ENCODE measurements around the gene C20orf144.

The C20orf144 gene

DNA sequence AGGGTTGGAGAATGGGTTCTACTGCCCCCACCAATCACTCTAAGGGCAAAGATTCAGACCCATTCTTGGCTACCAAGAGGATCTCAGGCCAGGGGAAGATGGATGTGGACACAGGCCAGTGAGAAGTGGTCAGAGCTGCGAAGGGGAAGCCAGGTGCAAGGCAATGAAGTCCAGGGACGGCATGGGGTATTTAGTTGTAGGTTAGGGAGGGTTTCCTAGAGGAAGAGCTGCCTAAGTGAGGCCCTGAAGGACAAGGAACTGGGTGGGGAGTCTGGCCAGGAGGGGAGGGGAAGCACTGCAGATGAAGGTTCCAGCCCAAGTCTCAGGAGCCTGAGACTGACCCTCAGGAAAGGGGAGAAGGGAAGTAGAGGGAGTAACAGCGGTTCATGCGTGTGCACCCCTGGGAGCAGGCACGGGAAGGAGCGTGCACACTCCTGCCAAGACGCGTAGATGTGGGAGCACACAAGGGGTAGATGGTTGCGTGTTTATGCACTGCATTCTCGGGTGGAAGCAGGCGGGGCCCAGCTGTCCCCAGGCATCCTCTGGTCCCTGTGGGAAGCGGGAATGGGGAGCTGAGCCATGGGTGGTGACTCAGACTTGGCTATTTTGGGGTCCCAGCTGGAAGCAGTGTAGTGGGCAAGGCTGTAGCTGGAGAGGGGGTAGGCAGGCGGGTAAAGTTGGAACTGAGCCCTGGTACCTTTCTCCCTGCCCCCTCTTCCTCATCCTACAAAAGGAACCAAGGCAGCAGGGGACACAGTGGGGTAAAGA is 7.9 kb downstream of the C20orf144 start:
- Histone ChIP-seq H3K79me2 (ENCODE audit: insufficient read depth, low read length) (peaks cover 10% of the 10 kb centered on the region), H3K36me3 (ENCODE audit: insufficient read depth, low read length) (no peaks in the 10 kb centered on the region), H3K4me3 (ENCODE audit: low read length, poor library complexity, severe bottlenecking) (no peak overlapping the region), H3K4me2 (ENCODE audit: low read depth, low read length, poor library complexity, severe bottlenecking) (no peak overlapping the region), H3K27me3 (ENCODE audit: insufficient read depth, low read length, poor library complexity, severe bottlenecking) (no peaks in the 10 kb centered on the region), H3F3A (ENCODE audit: low read depth) (no peaks in the 10 kb centered on the region), H4K20me1 (ENCODE audit: insufficient read depth, low read length, poor library complexity, severe bottlenecking) (peaks cover 3% of the 10 kb centered on the region), H3K4me1 (ENCODE audit: insufficient read depth, low read length, poor library complexity, severe bottlenecking) (peaks cover 20% of the 10 kb centered on the region), H3K9me3 (ENCODE audit: insufficient read depth, low read depth, low read length) (no peaks in the 10 kb centered on the region), H3K9me2 (replicated peaks; ENCODE audit: low read depth, low read length) (no peaks in the 10 kb centered on the region), H2AFZ (ENCODE audit: low read length) (no peak overlapping the region), H3K9ac (ENCODE audit: low read depth, low read length, poor library complexity, severe bottlenecking) (no peak overlapping the region)
- no peak for TF ChIP-seq EZH2phosphoT487 (IDR thresholded peaks at IDR 0.05; ENCODE audit: borderline replicate concordance)
- TF ChIP-seq, protein P1, sequence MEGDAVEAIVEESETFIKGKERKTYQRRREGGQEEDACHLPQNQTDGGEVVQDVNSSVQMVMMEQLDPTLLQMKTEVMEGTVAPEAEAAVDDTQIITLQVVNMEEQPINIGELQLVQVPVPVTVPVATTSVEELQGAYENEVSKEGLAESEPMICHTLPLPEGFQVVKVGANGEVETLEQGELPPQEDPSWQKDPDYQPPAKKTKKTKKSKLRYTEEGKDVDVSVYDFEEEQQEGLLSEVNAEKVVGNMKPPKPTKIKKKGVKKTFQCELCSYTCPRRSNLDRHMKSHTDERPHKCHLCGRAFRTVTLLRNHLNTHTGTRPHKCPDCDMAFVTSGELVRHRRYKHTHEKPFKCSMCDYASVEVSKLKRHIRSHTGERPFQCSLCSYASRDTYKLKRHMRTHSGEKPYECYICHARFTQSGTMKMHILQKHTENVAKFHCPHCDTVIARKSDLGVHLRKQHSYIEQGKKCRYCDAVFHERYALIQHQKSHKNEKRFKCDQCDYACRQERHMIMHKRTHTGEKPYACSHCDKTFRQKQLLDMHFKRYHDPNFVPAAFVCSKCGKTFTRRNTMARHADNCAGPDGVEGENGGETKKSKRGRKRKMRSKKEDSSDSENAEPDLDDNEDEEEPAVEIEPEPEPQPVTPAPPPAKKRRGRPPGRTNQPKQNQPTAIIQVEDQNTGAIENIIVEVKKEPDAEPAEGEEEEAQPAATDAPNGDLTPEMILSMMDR (conservative IDR thresholded peaks at IDR 0.05; ENCODE audit: low read length): no peak

GRCh38 chr20:33670715-33671499 is 8.8 kb downstream of the C20orf144 start:
- Histone ChIP-seq H3F3A (ENCODE audit: low read depth) (no peaks in the 10 kb centered on the region), H4K20me1 (ENCODE audit: insufficient read depth, low read length, poor library complexity, severe bottlenecking) (peaks cover 3% of the 10 kb centered on the region), H3K27me3 (ENCODE audit: insufficient read depth, low read length, poor library complexity, severe bottlenecking) (no peaks in the 10 kb centered on the region), H3K9ac (ENCODE audit: low read depth, low read length, poor library complexity, severe bottlenecking) (no peak overlapping the region), H3K36me3 (ENCODE audit: insufficient read depth, low read length) (no peaks in the 10 kb centered on the region), H3K4me2 (ENCODE audit: low read depth, low read length, poor library complexity, severe bottlenecking) (no peak overlapping the region), H3K79me2 (ENCODE audit: insufficient read depth, low read length) (peaks cover 10% of the 10 kb centered on the region), H3K4me1 (ENCODE audit: insufficient read depth, low read length, poor library complexity, severe bottlenecking) (peaks cover 20% of the 10 kb centered on the region), H3K9me3 (ENCODE audit: insufficient read depth, low read depth, low read length) (no peaks in the 10 kb centered on the region), H3K9me2 (replicated peaks; ENCODE audit: low read depth, low read length) (no peaks in the 10 kb centered on the region), H2AFZ (ENCODE audit: low read length) (no peak overlapping the region), H3K4me3 (ENCODE audit: low read length, poor library complexity, severe bottlenecking) (no peak overlapping the region)
- TF ChIP-seq, protein P1 (conservative IDR thresholded peaks at IDR 0.05; ENCODE audit: low read length): no peak
- TF ChIP-seq EZH2phosphoT487 (IDR thresholded peaks at IDR 0.05; ENCODE audit: borderline replicate concordance): no peak

- Histone ChIP-seq H3K9me2 (replicated peaks; ENCODE audit: low read depth, low read length) (no peaks in the 10 kb centered on the region), H3F3A (ENCODE audit: low read depth) (no peaks in the 10 kb centered on the region), H3K27me3 (ENCODE audit: insufficient read depth, low read length, poor library complexity, severe bottlenecking) (no peaks in the 10 kb centered on the region), H3K4me2 (ENCODE audit: low read depth, low read length, poor library complexity, severe bottlenecking) (peak overlapping the region; percentile 97), H3K36me3 (ENCODE audit: insufficient read depth, low read length) (peaks cover 7% of the 10 kb centered on the region; the same call in 1 of the 2 replicates), H3K4me1 (ENCODE audit: insufficient read depth, low read length, poor library complexity, severe bottlenecking) (peaks cover 20% of the 10 kb centered on the region), H4K20me1 (ENCODE audit: insufficient read depth, low read length, poor library complexity, severe bottlenecking) (peaks cover 3% of the 10 kb centered on the region), H3K79me2 (ENCODE audit: insufficient read depth, low read length) (peaks cover 10% of the 10 kb centered on the region), H3K9me3 (ENCODE audit: insufficient read depth, low read depth, low read length) (no peaks in the 10 kb centered on the region), H2AFZ (ENCODE audit: low read length) (no peak overlapping the region), H3K4me3 (ENCODE audit: low read length, poor library complexity, severe bottlenecking) (no peak overlapping the region), H3K9ac (ENCODE audit: low read depth, low read length, poor library complexity, severe bottlenecking) (no peak overlapping the region)
- TF ChIP-seq EZH2phosphoT487 (IDR thresholded peaks at IDR 0.05; ENCODE audit: borderline replicate concordance): no peak
- TF ChIP-seq, protein P1 (conservative IDR thresholded peaks at IDR 0.05; ENCODE audit: low read length): no peak
Observed at GRCh38 chr20:33671573-33672288, 9.6 kb downstream of the C20orf144 start.
